Kidney epithelial cell (primary cell): ENCODE data around the gene CCR7. TPM values are rescaled to one million over a fixed set of nuclear protein-coding genes. Genes with fewer than 3 reads are reported as not detected.

Experiments used
- DNase-seq: peaks from one replicate; pipeline ENCODE4 v3.0.0-alpha.2; 2010; ENCODE audit warnings: low read depth
- H3K27me3 ChIP-seq: 2 replicates; pipeline ENCODE4 v1.6.0; 2011; ENCODE audit warnings: low read length; ENCODE audit not compliant: control insufficient read depth, insufficient read depth
- H3K36me3 ChIP-seq: 2 replicates; pipeline ENCODE4 v1.5.1; 2011; ENCODE audit warnings: low read length; ENCODE audit not compliant: control insufficient read depth, insufficient read depth
- H3K4me3 ChIP-seq: 2 replicates; pipeline ENCODE4 v1.5.1; 2011; ENCODE audit warnings: low read depth, mild to moderate bottlenecking, control low read depth, low read length
- total RNA-seq: library from RNA; depleted of rRNA; stranded (reverse); fragments of >200 nt; gene quantifications from 2 replicates; pipeline ENCODE4 v1.2.3, GENCODE V29; 2015
- TF ChIP-seq, protein P1 (sequence below): IDR thresholded peaks from 2 replicates; pipeline ENCODE4 v1.5.1; 2011; ENCODE audit warnings: mild to moderate bottlenecking, moderate library complexity, low read length, control low read depth, inconsistent platforms; ENCODE audit not compliant: insufficient read depth, poor library complexity, severe bottlenecking

CCR7 gene
- total RNA-seq, 1 donor from 2014 or later = not detected

DNA sequence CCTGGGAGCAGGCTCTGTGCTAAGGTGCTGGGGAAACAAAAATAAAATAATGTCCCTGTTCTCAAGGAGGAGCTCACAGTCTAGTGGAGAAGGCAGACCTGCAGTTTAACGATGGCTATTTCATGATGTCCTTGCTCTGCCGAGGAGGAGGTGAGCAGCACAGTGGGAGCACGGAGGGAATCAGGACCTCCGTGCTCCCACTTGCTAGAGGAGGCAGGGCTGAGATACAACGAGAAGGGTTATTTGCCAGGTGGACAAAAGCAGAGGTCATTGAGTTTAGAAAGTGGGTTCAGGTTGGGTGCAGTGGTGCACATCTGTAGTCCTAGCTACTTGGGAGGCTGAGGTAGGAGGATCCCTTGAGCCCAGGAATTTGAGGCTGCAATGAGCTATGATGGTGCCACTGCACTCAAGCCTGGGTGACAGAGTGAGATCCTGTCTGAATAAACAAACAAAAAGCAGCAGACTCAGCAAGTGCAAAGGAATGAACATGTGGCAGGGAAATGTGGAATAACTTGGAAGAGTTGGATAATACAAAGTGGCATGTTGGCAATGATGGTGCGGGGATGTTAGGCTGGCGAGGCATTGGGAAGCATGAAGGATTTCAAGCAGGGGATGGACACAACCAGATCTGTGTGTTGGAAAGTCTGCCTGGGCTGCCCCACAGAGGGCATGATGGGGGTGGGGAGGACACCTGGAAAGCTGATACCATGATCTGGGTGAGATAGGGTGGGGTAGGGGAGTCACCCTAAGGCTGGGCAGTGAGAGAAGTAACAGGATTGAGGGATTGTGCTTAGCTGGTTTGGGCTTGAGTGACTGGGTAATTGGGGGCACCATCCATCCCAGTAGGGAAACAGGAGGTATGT, 51.0 kb downstream of the CCR7 start:
- TF ChIP-seq, protein P1, sequence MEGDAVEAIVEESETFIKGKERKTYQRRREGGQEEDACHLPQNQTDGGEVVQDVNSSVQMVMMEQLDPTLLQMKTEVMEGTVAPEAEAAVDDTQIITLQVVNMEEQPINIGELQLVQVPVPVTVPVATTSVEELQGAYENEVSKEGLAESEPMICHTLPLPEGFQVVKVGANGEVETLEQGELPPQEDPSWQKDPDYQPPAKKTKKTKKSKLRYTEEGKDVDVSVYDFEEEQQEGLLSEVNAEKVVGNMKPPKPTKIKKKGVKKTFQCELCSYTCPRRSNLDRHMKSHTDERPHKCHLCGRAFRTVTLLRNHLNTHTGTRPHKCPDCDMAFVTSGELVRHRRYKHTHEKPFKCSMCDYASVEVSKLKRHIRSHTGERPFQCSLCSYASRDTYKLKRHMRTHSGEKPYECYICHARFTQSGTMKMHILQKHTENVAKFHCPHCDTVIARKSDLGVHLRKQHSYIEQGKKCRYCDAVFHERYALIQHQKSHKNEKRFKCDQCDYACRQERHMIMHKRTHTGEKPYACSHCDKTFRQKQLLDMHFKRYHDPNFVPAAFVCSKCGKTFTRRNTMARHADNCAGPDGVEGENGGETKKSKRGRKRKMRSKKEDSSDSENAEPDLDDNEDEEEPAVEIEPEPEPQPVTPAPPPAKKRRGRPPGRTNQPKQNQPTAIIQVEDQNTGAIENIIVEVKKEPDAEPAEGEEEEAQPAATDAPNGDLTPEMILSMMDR = no peak
- no peak for DNase-seq
- no peaks in the 10 kb centered on the region for H3K27me3 ChIP-seq
- H3K4me3 ChIP-seq = no peak overlapping the region
- no peaks in the 10 kb centered on the region for H3K36me3 ChIP-seq

DNA sequence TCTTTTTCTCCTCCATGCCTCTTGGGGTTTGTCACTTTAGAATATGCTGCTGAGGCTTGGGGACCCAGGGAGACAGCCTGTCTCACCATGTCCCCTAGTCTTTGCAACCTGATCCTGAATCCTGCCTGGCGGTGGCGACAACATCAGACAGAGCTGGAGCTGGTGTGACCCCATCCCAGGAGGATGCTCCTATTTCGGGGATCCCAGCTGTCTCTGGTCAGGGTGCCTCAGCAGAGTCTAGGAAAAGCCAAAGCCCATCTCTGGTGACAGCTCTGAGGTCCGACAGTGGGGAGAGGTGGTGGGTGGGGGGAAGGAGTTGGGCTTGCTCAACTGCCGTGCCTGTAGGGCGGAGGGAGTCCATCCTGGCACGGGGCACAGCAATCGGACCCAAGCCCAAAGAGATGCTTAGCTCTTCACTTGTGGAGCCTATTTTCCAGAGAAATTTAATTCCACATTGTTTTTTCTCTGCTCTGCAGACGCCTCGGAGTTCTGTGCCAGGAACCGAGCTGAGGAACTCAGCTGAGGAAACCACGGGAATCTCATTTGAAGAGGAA, 53.5 kb downstream of the CCR7 start:
- TF ChIP-seq, protein P1 = no peak
- Histone ChIP-seq H3K4me3 (no peak overlapping the region), H3K36me3 (no peaks in the 10 kb centered on the region), H3K27me3 (no peaks in the 10 kb centered on the region)
- DNase-seq = no peak

DNA sequence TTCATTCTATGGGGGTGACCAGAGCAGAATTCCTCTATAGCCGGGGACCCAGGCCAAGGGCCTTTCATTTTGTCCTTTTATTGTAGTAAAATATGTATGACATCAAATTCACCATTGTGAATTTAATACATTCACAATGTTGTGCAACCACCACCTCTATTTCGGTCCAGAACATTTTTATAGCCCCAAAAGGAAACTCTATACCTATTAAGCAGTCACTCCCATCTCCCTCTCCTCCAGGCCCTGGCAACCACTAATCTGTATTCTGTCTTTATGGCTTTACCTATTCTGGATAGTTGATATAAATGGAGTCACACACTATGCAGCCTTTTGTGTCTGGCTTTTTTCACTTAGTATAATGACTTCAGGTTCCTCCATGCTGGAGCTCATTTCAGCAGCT, 54.1 kb downstream of the CCR7 start:
- Histone ChIP-seq H3K27me3 (no peaks in the 10 kb centered on the region), H3K36me3 (no peaks in the 10 kb centered on the region), H3K4me3 (no peak overlapping the region)
- no peak for DNase-seq
- TF ChIP-seq, protein P1 = no peak

GRCh38 chr17:40510328-40510648, 55.0 kb downstream of the CCR7 start:
- peak; percentile 94 for DNase-seq

DNA sequence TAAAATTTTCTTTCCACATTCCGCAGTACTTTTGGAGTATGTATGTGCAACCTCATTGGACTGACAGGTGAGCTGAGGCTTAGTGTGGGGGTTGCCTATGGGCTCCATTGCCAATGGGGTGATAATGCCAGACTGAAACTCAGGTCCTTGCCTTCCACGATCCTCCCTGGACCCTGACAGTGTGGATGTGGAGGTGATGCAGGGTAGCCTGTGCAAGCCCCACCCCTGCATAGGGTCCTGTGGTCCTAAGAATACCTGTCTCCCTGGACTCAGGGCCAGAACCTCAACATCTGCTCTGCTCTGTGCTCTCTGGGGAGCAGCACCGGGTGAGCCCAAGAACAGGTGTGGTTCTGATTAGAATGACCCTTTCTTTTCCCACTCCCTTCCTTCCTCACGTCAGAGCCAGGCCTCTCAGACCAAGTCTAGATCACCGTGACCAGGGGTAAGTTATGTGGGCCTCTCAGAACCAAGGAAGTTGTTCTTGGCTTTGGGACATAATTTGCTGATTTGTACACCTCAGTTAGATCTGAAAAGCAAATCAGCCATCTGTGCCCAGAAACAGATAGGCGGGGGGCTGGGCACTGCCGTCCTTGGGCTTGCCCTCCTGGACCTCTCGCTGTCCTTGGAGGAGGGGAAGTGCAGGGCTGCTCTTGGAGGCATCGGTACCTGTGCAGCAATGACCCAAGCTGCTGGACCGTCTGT, 55.5 kb downstream of the CCR7 start:
- TF ChIP-seq, protein P1 = no peak
- Histone ChIP-seq H3K27me3 (no peaks in the 10 kb centered on the region), H3K4me3 (no peak overlapping the region), H3K36me3 (no peaks in the 10 kb centered on the region)
- DNase-seq = no peak

More at GRCh38 chr17:40510328-40510648, 55.0 kb downstream of the CCR7 start:
- TF ChIP-seq, protein P1 = no peak
- Histone ChIP-seq H3K4me3 (no peak overlapping the region), H3K36me3 (no peaks in the 10 kb centered on the region), H3K27me3 (no peaks in the 10 kb centered on the region)
